GM12878 (cell line): ENCODE results near the gene KCNG1. TPM values are rescaled to one million over a fixed set of nuclear protein-coding genes. Genes with fewer than 3 reads are reported as not detected.

Experiments
- ATAC-seq: fragments of 200-7000 bp; cut with Tn5 transposase; 3 replicates; pipeline ENCODE4 v1.9.1; 2020; ENCODE audit warnings: mild to moderate bottlenecking, moderate library complexity
- BruUV-seq: library from RNA; stranded (reverse); fragments of 400-500 nt; replicated peaks from 2 replicates; lab custom pipeline; 2021; lab: Mats Ljungman, UMichigan
- CTCF ChIA-PET: fragments of 300-600 bp; sonication (Branson Sonifier 250); formaldehyde crosslinking; extraction: SDS; loops from one replicate; lab custom pipeline; 2021; ENCODE audit warnings: inconsistent platforms; lab: Yijun Ruan, JAX
- POLR2A ChIA-PET: fragments of 350-600 bp; formaldehyde crosslinking; extraction: SDS; loops from one replicate; lab custom pipeline; 2021; ENCODE audit warnings: inconsistent platforms; lab: Charles Lee
- RAD21 ChIA-PET: fragments of 300-600 bp; sonication (Branson Sonifier 250); formaldehyde crosslinking; loops from one replicate; lab custom pipeline; 2023; ENCODE audit warnings: antibody characterized with exemption; ENCODE audit not compliant: unreplicated experiment; lab: Charles Lee
- SMC1A ChIA-PET: fragments of 300-600 bp; sonication (Branson Sonifier 250); formaldehyde crosslinking; loops from one replicate; lab custom pipeline; 2023; ENCODE audit not compliant: unreplicated experiment, uncharacterized antibody; lab: Charles Lee
- DNase-seq: peaks from one replicate; pipeline ENCODE4 v3.0.0-alpha.2; 2011; ENCODE audit warnings: low read depth, low spot score
- FAIRE-seq: peaks from 3 replicates; lab custom pipeline; 2011; peaks lifted over from hg19 to GRCh38; lab: Jason Lieb, UNC
- H2AFZ ChIP-seq: 2 replicates; pipeline ENCODE4 v1.6.0; 2011; ENCODE audit warnings: low read depth, low read length, control low read depth; ENCODE audit not compliant: control insufficient read depth
- H3K27ac ChIP-seq: 2 replicates; pipeline ENCODE4 v1.5.1; 2011; ENCODE audit warnings: control low read depth; ENCODE audit not compliant: control insufficient read depth, insufficient read depth
- H3K27me3 ChIP-seq, 2 experiments: replicated peaks in 1 of 2; 2 replicates each; pipeline versions ENCODE4 v1.6.0 to v1.6.1; 2011; ENCODE audit warnings: low read length in 1 of 2; ENCODE audit not compliant: control insufficient read depth in 2 of 2, insufficient read depth in 2 of 2
- H3K36me3 ChIP-seq, 2 experiments: 2 replicates each; pipeline ENCODE4 v1.5.1; 2011; ENCODE audit warnings: low read length in 1 of 2; ENCODE audit not compliant: control insufficient read depth in 2 of 2, insufficient read depth in 2 of 2
- H3K4me1 ChIP-seq: 2 replicates; pipeline ENCODE4 v1.6.1; 2011; ENCODE audit warnings: mild to moderate bottlenecking, low read length, moderate library complexity, mixed read lengths; ENCODE audit not compliant: control insufficient read depth, insufficient read depth
- H3K4me2 ChIP-seq: 2 replicates; pipeline ENCODE4 v1.6.0; 2011; ENCODE audit warnings: control low read depth; ENCODE audit not compliant: control insufficient read depth, insufficient read depth
- H3K4me3 ChIP-seq: fragments of 200-600 bp; sonication (generic); 2 replicates; pipeline ENCODE4 v1.5.1; 2016
- H3K79me2 ChIP-seq: 2 replicates; pipeline ENCODE4 v1.6.0; 2011; ENCODE audit warnings: low read length; ENCODE audit not compliant: control insufficient read depth, insufficient read depth
- H3K9ac ChIP-seq: 2 replicates; pipeline ENCODE4 v1.8.0; 2011; ENCODE audit warnings: low read length, control low read depth, mixed read lengths; ENCODE audit not compliant: control insufficient read depth, insufficient read depth
- H3K9me3 ChIP-seq: replicated peaks from 3 replicates; pipeline ENCODE4 v1.5.1; 2011; ENCODE audit warnings: mild to moderate bottlenecking, low read length; ENCODE audit not compliant: control insufficient read depth, insufficient read depth
- H4K20me1 ChIP-seq: 2 replicates; pipeline ENCODE4 v1.6.0; 2011; ENCODE audit not compliant: control insufficient read depth, insufficient read depth
- KLF5 ChIP-seq: fragments of 450-650 bp; IDR thresholded peaks from 2 replicates; pipeline ENCODE4 v1.6.1; 2014; ENCODE audit warnings: mild to moderate bottlenecking; ENCODE audit not compliant: partially characterized antibody
- MYC ChIP-seq: IDR thresholded peaks from 2 replicates; pipeline ENCODE4 v1.6.1; 2011; ENCODE audit warnings: mild to moderate bottlenecking, low read length, moderate library complexity, inconsistent platforms; ENCODE audit not compliant: insufficient read depth, insufficient replicate concordance, insufficient read length, severe bottlenecking
- RUNX3 ChIP-seq: IDR thresholded peaks from 2 replicates; pipeline ENCODE4 v1.6.1; 2012; ENCODE audit warnings: low read length, inconsistent platforms
- SIN3A ChIP-seq: IDR thresholded peaks from 2 replicates; pipeline ENCODE4 v1.6.1; 2012; ENCODE audit warnings: low read depth, low read length, improper control_type of control experiment
- TCF7 ChIP-seq: IDR thresholded peaks from 2 replicates; pipeline ENCODE4 v1.6.1; 2014; ENCODE audit warnings: antibody characterized with exemption, borderline replicate concordance
- WGBS: methylation state at CpG from one replicate; pipeline ENCODE4 v1.1.6; 2016; ENCODE audit warnings: low lambda C conversion rate; ENCODE audit not compliant: insufficient replicate concordance, insufficient coverage; ENCODE audit errors: missing lambda C conversion rate; 5-methylcytosine and 5-hydroxymethylcytosine counted together
- in situ Hi-C: fragments of 300-500 bp; cut with MboI; formaldehyde crosslinking; loops from 9 replicates; pipeline ENCODE4 v1.14.3; 2018; ENCODE audit warnings: mixed read lengths
- intact Hi-C: fragments of 100-400 bp; cut with micrococcal nuclease; formaldehyde crosslinking; loops from one replicate; pipeline ENCODE4 v1.14.2; 2022; ENCODE audit not compliant: unreplicated experiment
- polyA plus RNA-seq, 11 experiments: library from polyadenylated mRNA; depleted of rRNA in 4 of 11; unstranded in 6 of 11; stranded (reverse) in 5 of 11; fragments of >200 nt; fragmentation: Nextera tagmentation in 4 of 11; fragmentation: Illumina TruSeq in 1 of 11; extraction: Ambion mirVana in 4 of 11; extraction: Trizol in 1 of 11; gene quantifications; 1 replicate in 1 of 11; 2 replicates in 10 of 11; pipeline versions ENCODE4 v1.2.1 to v1.2.3, GENCODE V29; 2011 to 2016; ENCODE audit warnings: inconsistent platforms in 2 of 11, missing spikeins in 2 of 11, low read depth in 1 of 11
- total RNA-seq, 4 experiments: library from RNA; depleted of rRNA in 3 of 4; stranded (reverse); fragments of >200 nt in 3 of 4; fragmentation: Illumina TruSeq in 1 of 4; extraction: Trizol in 1 of 4; gene quantifications; 2 replicates each; pipeline versions ENCODE4 v1.2.1 to v1.2.3, GENCODE V29; 2013 to 2021
- TF ChIP-seq, protein P1 (sequence below): IDR thresholded peaks from 2 replicates; pipeline ENCODE4 v1.6.1; 2012; ENCODE audit warnings: improper control_type of control experiment, low read depth, low read length; ENCODE audit not compliant: insufficient replicate concordance
- TF ChIP-seq, protein P2 (sequence below): fragments of 450-650 bp; IDR thresholded peaks from 2 replicates; pipeline ENCODE4 v1.6.1; 2016; ENCODE audit warnings: mild to moderate bottlenecking, moderate library complexity, borderline replicate concordance
- TF ChIP-seq, protein P3 (sequence below): fragments of 450-650 bp; IDR thresholded peaks from 2 replicates; pipeline ENCODE4 v1.6.1; 2017; ENCODE audit warnings: mild to moderate bottlenecking, moderate library complexity

Gene KCNG1
- total and polyA plus RNA-seq, 10 of the 15 experiments (the other 5 are each of a cell fraction or from before 2014, with no cell fraction given) = not detected

DNA sequence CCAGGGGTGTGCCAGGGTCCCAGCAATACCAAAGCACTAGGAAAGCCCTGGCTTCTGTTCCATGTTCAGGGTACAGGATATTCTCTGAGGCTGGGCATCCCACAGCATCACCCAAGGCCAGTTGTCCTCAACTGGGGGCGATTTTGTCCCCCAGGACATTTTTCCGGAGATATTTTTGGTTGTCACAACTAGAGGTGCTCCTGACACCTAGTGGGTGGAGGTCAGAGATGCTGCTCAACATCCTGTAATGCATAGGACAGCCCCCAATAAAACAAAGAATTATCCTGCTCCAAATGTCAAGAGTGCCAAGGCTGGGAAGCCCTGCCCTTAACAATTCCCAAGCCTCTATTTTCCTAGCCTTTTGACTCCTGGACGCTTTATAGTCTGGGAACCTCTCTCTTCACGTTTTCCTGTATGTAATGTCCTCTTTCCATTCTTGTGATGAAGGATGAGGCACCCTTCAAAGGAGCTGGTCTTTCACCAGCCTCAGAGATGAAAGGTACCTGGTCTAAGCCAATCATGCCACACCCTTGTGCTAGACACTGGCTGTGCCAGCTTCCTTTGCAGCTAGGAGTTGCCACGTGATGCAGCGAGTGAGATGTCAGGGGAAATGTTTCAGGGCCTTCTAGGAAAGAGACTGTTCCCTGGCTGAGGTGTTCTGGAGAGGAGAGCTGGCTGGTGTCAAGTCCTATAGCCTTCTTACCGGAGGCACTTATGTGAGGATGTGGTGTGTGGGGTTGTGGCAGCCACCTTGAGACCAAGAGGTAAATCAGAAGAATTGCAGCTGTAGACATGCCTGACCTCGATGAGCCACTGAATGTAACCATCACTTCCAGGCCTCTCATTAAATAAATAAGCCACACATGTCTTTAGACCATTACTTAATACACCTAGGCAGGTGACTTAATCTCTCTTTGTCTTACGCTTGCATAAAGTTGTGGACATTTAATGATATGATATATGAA, 23.4 kb upstream of the KCNG1 start:
- ChIA-PET SMC1A (no interaction called here), CTCF (no interaction called here), POLR2A (no interaction called here), RAD21 (no interaction called here)
- Histone ChIP-seq H3K4me3 (no peak overlapping the region), H3K9me3 (no peaks in the 10 kb centered on the region), H3K4me1 (no peaks in the 10 kb centered on the region), H4K20me1 (no peaks in the 10 kb centered on the region), H3K9ac (no peak overlapping the region), H3K27ac (no peak overlapping the region), H3K4me2 (no peak overlapping the region), H3K27me3 (peaks cover 0 to 4% of the 10 kb centered on the region in 2 experiments; a peak in 2 of 4 replicates), H2AFZ (no peak overlapping the region), H3K79me2 (no peaks in the 10 kb centered on the region), H3K36me3 (no peaks in the 10 kb centered on the region)
- DNase-seq (no peak), FAIRE-seq (no peak), ATAC-seq (no peak)
- BruUV-seq = no TSS peak
- intact Hi-C loops = no loop called here
- 15% methylated on average over 9 of the region's 9 CpGs for WGBS
- in situ Hi-C loops = no loop called here
- TF ChIP-seq, protein P1, sequence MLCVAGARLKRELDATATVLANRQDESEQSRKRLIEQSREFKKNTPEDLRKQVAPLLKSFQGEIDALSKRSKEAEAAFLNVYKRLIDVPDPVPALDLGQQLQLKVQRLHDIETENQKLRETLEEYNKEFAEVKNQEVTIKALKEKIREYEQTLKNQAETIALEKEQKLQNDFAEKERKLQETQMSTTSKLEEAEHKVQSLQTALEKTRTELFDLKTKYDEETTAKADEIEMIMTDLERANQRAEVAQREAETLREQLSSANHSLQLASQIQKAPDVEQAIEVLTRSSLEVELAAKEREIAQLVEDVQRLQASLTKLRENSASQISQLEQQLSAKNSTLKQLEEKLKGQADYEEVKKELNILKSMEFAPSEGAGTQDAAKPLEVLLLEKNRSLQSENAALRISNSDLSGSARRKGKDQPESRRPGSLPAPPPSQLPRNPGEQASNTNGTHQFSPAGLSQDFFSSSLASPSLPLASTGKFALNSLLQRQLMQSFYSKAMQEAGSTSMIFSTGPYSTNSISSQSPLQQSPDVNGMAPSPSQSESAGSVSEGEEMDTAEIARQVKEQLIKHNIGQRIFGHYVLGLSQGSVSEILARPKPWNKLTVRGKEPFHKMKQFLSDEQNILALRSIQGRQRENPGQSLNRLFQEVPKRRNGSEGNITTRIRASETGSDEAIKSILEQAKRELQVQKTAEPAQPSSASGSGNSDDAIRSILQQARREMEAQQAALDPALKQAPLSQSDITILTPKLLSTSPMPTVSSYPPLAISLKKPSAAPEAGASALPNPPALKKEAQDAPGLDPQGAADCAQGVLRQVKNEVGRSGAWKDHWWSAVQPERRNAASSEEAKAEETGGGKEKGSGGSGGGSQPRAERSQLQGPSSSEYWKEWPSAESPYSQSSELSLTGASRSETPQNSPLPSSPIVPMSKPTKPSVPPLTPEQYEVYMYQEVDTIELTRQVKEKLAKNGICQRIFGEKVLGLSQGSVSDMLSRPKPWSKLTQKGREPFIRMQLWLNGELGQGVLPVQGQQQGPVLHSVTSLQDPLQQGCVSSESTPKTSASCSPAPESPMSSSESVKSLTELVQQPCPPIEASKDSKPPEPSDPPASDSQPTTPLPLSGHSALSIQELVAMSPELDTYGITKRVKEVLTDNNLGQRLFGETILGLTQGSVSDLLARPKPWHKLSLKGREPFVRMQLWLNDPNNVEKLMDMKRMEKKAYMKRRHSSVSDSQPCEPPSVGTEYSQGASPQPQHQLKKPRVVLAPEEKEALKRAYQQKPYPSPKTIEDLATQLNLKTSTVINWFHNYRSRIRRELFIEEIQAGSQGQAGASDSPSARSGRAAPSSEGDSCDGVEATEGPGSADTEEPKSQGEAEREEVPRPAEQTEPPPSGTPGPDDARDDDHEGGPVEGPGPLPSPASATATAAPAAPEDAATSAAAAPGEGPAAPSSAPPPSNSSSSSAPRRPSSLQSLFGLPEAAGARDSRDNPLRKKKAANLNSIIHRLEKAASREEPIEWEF = no peak
- TF ChIP-seq TCF7 (no peak), RUNX3 (no peak), SIN3A (no peak), MYC (no peak), KLF5 (no peak)
- TF ChIP-seq, protein P2, sequence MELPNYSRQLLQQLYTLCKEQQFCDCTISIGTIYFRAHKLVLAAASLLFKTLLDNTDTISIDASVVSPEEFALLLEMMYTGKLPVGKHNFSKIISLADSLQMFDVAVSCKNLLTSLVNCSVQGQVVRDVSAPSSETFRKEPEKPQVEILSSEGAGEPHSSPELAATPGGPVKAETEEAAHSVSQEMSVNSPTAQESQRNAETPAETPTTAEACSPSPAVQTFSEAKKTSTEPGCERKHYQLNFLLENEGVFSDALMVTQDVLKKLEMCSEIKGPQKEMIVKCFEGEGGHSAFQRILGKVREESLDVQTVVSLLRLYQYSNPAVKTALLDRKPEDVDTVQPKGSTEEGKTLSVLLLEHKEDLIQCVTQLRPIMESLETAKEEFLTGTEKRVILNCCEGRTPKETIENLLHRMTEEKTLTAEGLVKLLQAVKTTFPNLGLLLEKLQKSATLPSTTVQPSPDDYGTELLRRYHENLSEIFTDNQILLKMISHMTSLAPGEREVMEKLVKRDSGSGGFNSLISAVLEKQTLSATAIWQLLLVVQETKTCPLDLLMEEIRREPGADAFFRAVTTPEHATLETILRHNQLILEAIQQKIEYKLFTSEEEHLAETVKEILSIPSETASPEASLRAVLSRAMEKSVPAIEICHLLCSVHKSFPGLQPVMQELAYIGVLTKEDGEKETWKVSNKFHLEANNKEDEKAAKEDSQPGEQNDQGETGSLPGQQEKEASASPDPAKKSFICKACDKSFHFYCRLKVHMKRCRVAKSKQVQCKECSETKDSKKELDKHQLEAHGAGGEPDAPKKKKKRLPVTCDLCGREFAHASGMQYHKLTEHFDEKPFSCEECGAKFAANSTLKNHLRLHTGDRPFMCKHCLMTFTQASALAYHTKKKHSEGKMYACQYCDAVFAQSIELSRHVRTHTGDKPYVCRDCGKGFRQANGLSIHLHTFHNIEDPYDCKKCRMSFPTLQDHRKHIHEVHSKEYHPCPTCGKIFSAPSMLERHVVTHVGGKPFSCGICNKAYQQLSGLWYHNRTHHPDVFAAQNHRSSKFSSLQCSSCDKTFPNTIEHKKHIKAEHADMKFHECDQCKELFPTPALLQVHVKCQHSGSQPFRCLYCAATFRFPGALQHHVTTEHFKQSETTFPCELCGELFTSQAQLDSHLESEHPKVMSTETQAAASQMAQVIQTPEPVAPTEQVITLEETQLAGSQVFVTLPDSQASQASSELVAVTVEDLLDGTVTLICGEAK = no peak
- TF ChIP-seq, protein P3, sequence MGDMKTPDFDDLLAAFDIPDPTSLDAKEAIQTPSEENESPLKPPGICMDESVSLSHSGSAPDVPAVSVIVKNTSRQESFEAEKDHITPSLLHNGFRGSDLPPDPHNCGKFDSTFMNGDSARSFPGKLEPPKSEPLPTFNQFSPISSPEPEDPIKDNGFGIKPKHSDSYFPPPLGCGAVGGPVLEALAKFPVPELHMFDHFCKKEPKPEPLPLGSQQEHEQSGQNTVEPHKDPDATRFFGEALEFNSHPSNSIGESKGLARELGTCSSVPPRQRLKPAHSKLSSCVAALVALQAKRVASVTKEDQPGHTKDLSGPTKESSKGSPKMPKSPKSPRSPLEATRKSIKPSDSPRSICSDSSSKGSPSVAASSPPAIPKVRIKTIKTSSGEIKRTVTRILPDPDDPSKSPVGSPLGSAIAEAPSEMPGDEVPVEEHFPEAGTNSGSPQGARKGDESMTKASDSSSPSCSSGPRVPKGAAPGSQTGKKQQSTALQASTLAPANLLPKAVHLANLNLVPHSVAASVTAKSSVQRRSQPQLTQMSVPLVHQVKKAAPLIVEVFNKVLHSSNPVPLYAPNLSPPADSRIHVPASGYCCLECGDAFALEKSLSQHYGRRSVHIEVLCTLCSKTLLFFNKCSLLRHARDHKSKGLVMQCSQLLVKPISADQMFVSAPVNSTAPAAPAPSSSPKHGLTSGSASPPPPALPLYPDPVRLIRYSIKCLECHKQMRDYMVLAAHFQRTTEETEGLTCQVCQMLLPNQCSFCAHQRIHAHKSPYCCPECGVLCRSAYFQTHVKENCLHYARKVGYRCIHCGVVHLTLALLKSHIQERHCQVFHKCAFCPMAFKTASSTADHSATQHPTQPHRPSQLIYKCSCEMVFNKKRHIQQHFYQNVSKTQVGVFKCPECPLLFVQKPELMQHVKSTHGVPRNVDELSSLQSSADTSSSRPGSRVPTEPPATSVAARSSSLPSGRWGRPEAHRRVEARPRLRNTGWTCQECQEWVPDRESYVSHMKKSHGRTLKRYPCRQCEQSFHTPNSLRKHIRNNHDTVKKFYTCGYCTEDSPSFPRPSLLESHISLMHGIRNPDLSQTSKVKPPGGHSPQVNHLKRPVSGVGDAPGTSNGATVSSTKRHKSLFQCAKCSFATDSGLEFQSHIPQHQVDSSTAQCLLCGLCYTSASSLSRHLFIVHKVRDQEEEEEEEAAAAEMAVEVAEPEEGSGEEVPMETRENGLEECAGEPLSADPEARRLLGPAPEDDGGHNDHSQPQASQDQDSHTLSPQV = no peak
